OCI-LY3 (cell line): Measurements from ENCODE around the gene DNAH11.

Experiments used
- H2AFZ ChIP-seq: fragments of 200-600, 300-600 bp; shearing (Covaris generic); 2 replicates; pipeline ENCODE4 v1.6.0; 2014; ENCODE audit warnings: antibody characterized with exemption, low read depth, low read length
- H3K27ac ChIP-seq: fragments of 200-600, 300-600 bp; sonication (generic); 2 replicates; pipeline ENCODE4 v1.5.1; 2014; ENCODE audit warnings: mild to moderate bottlenecking, low read length, moderate library complexity, mixed read lengths
- H3K27me3 ChIP-seq: fragments of 200-600, 300-600 bp; sonication (generic); 2 replicates; pipeline ENCODE4 v1.6.1; 2014; ENCODE audit warnings: low read depth, low read length, mixed read lengths
- H3K36me3 ChIP-seq: fragments of 200-600, 300-600 bp; sonication (generic); replicated peaks from 2 replicates; pipeline ENCODE3; 2014; ENCODE audit warnings: low read depth, low read length, mixed read lengths
- H3K4me1 ChIP-seq: fragments of 300-600, 200-600 bp; sonication (generic); 2 replicates; pipeline ENCODE4 v1.6.1; 2014; ENCODE audit warnings: low read length, mixed read lengths
- H3K4me2 ChIP-seq: fragments of 200-600, 300-600 bp; sonication (generic); 2 replicates; pipeline ENCODE4 v1.6.1; 2014; ENCODE audit warnings: low read length, mixed read lengths
- H3K4me3 ChIP-seq: fragments of 300-600, 200-600 bp; sonication (generic); 2 replicates; pipeline ENCODE4 v1.5.1; 2014; ENCODE audit warnings: antibody characterized with exemption, mild to moderate bottlenecking, low read length, moderate library complexity
- H3K79me2 ChIP-seq: fragments of 300-600, 200-600 bp; shearing (Covaris generic); 2 replicates; pipeline ENCODE4 v1.6.1; 2014; ENCODE audit warnings: mild to moderate bottlenecking, low read length, mixed read lengths
- H3K9ac ChIP-seq: fragments of 300-600, 200-600 bp; shearing (Covaris generic); 2 replicates; pipeline ENCODE4 v1.6.0; 2014; ENCODE audit warnings: mild to moderate bottlenecking, low read length, moderate library complexity
- H3K9me3 ChIP-seq: fragments of 200-600, 300-600 bp; shearing (Covaris generic); 2 replicates; pipeline ENCODE4 v1.6.1; 2014; ENCODE audit warnings: low read length, mixed read lengths; ENCODE audit not compliant: insufficient read depth
- H4K20me1 ChIP-seq: fragments of 200-600, 300-600 bp; sonication (generic); 2 replicates; pipeline ENCODE4 v1.6.1; 2016; ENCODE audit warnings: low read length, mixed read lengths; ENCODE audit not compliant: insufficient read depth
- EZH2phosphoT487 ChIP-seq: fragments of 200-600 bp; shearing (Covaris generic); IDR thresholded peaks from 2 replicates; pipeline ENCODE4 v1.6.1; 2018; ENCODE audit warnings: antibody characterized with exemption, mixed run types, low read depth
- TF ChIP-seq, protein P1 (sequence below): fragments of 200-600, 300-600 bp; sonication (generic); IDR thresholded peaks from 2 replicates; pipeline ENCODE4 v1.5.1; 2014; ENCODE audit warnings: antibody characterized with exemption, low read length, low read depth

DNAH11 gene

DNA sequence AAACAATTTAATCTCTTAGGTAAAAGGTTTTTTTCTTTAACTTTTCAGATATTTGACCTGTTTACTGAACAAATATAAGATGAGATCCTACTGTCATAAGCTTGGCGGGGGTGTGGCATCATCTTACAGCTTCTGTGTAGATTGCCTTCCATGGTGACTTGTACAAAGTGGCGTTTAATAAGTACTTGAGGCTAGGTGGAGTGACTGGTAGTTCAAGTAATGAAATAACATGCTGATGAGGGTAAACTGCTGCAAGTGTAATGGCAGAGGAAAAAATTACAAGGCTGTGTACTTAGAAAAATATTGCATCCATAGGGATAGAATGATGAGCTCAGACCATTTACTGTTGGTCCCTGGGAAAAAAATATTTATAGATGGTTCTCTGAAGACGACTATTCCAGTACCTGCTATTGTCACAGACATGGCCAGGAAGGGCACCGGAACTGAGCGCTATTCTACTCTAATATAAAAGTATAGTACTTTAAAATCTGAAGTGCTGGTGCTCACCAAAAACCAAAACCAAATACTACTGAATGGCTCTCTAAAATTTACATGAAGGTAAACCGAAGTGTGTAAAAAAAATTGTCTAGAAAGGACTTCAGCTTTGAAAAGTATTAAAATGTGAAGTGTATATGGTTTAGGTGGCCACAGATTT, 42.4 kb downstream of the DNAH11 start:
- Histone ChIP-seq H3K79me2 (no peaks in the 10 kb centered on the region), H3K4me1 (peaks cover 4% of the 10 kb centered on the region), H4K20me1 (no peaks in the 10 kb centered on the region), H2AFZ (no peak overlapping the region), H3K9ac (no peak overlapping the region), H3K9me3 (no peaks in the 10 kb centered on the region), H3K36me3 (no peaks in the 10 kb centered on the region), H3K4me3 (no peak overlapping the region), H3K4me2 (no peak overlapping the region), H3K27me3 (no peaks in the 10 kb centered on the region), H3K27ac (no peak overlapping the region)
- TF ChIP-seq, protein P1, sequence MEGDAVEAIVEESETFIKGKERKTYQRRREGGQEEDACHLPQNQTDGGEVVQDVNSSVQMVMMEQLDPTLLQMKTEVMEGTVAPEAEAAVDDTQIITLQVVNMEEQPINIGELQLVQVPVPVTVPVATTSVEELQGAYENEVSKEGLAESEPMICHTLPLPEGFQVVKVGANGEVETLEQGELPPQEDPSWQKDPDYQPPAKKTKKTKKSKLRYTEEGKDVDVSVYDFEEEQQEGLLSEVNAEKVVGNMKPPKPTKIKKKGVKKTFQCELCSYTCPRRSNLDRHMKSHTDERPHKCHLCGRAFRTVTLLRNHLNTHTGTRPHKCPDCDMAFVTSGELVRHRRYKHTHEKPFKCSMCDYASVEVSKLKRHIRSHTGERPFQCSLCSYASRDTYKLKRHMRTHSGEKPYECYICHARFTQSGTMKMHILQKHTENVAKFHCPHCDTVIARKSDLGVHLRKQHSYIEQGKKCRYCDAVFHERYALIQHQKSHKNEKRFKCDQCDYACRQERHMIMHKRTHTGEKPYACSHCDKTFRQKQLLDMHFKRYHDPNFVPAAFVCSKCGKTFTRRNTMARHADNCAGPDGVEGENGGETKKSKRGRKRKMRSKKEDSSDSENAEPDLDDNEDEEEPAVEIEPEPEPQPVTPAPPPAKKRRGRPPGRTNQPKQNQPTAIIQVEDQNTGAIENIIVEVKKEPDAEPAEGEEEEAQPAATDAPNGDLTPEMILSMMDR, result no peak
- TF ChIP-seq EZH2phosphoT487, result no peak

DNA sequence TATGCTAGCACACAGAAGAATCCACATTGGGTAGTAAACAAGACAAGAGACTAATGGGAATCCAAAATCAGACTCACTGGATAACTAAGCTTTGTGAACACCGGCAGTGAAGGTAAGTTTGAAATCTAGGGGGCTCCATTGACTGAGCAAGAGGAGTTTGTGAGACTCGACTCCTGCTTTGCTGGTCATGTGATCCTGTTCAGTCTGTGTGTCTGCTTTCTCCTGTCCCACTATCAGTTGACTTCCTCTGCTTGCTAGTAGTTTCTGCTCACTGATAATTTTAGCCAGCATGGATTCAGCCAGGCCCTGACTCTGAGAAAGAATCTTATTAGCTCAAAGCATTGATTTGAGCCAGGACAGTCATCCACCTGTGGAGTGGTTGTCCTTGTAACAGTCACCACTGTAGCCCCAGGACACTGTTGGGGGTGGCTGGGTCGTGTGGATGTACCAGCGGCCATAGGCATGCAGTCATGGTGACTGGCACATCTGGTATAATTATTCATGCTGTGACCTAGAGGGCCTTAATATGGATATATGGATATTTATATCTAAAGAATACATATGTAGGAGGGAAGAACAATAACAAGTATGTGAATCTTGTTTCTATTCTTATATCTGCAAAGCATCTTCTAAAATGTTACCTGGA, 44.4 kb downstream of the DNAH11 start:
- no peaks in the 10 kb centered on the region for H3K9me3 ChIP-seq
- no peaks in the 10 kb centered on the region for H3K79me2 ChIP-seq
- H3K27me3 ChIP-seq, result no peaks in the 10 kb centered on the region
- no peak overlapping the region for H3K27ac ChIP-seq
- no peak overlapping the region for H3K9ac ChIP-seq
- no peaks in the 10 kb centered on the region for H3K36me3 ChIP-seq
- H3K4me1 ChIP-seq, result no peaks in the 10 kb centered on the region
- TF ChIP-seq, protein P1, result no peak
- no peak for TF ChIP-seq EZH2phosphoT487
- 0 out of 2 replicates have a peak overlapping the region, but pooled peaks have one; percentile 65 for H2AFZ ChIP-seq
- no peak overlapping the region for H3K4me2 ChIP-seq
- H3K4me3 ChIP-seq, result no peak overlapping the region
- no peaks in the 10 kb centered on the region for H4K20me1 ChIP-seq

DNA sequence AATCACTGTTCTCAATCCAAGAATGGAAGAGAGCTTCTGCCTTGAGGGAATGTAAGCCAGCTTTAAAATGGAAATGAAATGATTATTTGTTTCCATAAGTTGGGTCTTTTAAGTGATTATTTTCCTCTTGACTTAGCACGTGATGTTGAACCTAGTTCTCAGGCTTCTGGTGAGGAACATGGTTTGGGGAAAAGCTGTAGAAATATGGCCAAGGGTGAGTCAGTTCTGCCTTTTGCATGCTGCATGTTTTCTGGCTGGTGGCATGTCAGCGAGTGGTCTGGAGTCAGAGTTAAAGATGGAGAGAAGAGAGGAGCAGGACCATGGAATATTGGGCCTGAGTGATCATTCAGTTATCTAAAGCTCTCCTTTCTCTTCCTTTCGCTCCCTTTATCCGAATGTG, 54.0 kb downstream of the DNAH11 start:
- Histone ChIP-seq H3K4me1 (no peaks in the 10 kb centered on the region), H3K27me3 (no peaks in the 10 kb centered on the region), H3K27ac (no peak overlapping the region), H3K4me2 (no peak overlapping the region), H2AFZ (no peak overlapping the region), H3K9ac (no peak overlapping the region), H3K36me3 (no peaks in the 10 kb centered on the region), H3K9me3 (no peaks in the 10 kb centered on the region), H3K4me3 (no peak overlapping the region), H3K79me2 (no peaks in the 10 kb centered on the region), H4K20me1 (no peaks in the 10 kb centered on the region)
- no peak for TF ChIP-seq EZH2phosphoT487
- TF ChIP-seq, protein P1, result no peak

DNA sequence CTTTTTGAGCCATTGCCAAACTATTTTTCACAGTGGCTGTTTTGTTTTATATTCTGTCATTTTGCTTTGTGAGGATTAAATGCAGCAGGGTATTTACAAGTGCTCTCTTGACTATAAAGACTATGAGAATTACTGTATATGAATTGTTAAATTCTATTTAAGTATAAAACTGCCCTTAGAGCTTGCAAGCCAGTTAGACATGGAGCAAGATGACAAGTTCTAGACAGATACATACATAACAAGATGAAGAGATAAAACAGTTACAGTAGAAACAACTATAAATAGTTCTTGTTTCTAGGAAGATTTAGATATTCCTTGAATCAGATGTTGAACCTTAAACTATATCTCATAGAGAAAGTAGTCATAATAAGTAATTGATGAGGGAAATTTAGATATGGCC, 60.6 kb downstream of the DNAH11 start:
- Histone ChIP-seq H3K36me3 (no peaks in the 10 kb centered on the region), H3K4me2 (peak overlapping the region; percentile 71), H2AFZ (0 out of 2 replicates have a peak overlapping the region, but pooled peaks have one; percentile 25), H4K20me1 (no peaks in the 10 kb centered on the region), H3K4me3 (peak overlapping the region; percentile 39), H3K9ac (no peak overlapping the region), H3K27ac (no peak overlapping the region), H3K27me3 (no peaks in the 10 kb centered on the region), H3K9me3 (no peaks in the 10 kb centered on the region), H3K4me1 (peaks cover 17% of the 10 kb centered on the region), H3K79me2 (no peaks in the 10 kb centered on the region)
- no peak for TF ChIP-seq EZH2phosphoT487
- TF ChIP-seq, protein P1, result no peak
